HCT116 (cell line): Measurements from ENCODE around the gene EP300. TPM values are rescaled to one million over a fixed set of nuclear protein-coding genes. Genes with fewer than 3 reads are reported as not detected.
A peak's percentile ranks its signal among the peaks of the same experiment; 100 is the strongest.

Source experiments
- ATAC-seq: fragments of 200-7000 bp; cut with Tn5 transposase; 2 replicates; pipeline ENCODE4 v1.9.1; 2020; ENCODE audit warnings: mild to moderate bottlenecking, moderate library complexity
- BruUV-seq: library from RNA; stranded (reverse); fragments of 400-500 nt; replicated peaks from 2 replicates; lab custom pipeline; 2021; lab: Mats Ljungman, UMichigan
- CTCF ChIA-PET: fragments of 300-600 bp; sonication (Branson Sonifier 250); formaldehyde crosslinking; loops from one replicate; lab custom pipeline; 2021; ENCODE audit warnings: antibody characterized with exemption; lab: Charles Lee
- POLR2A ChIA-PET: fragments of 300-600, 350-600 bp; sonication (Branson Sonifier 250); formaldehyde crosslinking; loops from one replicate; lab custom pipeline; 2021; ENCODE audit warnings: antibody characterized with exemption; lab: Charles Lee
- RAD21 ChIA-PET, 2 experiments: fragments of 300-600 bp; sonication (Branson Sonifier 250); formaldehyde crosslinking; loops; one replicate each; lab custom pipeline; 2023; ENCODE audit warnings: low total read pairs in 2 of 2; ENCODE audit not compliant: uncharacterized antibody in 2 of 2, unreplicated experiment in 2 of 2, low non-redundant PET in 1 of 2; lab: Charles Lee
- DNase-seq: peaks from one replicate; pipeline ENCODE4 v3.0.0-alpha.2; 2010; ENCODE audit warnings: low read depth, low spot score
- H2AFZ ChIP-seq: fragments of 200-600 bp; shearing (Covaris generic), sonication (generic); 2 replicates; pipeline ENCODE4 v1.6.1; 2017; ENCODE audit warnings: low read depth, mixed run types, mixed read lengths, antibody characterized with exemption, low read length; ENCODE audit not compliant: poor library complexity, severe bottlenecking
- H3K27ac ChIP-seq: 2 replicates; pipeline ENCODE4 v1.5.1; 2012; ENCODE audit warnings: low read depth, low read length
- H3K27me3 ChIP-seq: fragments of 200-600 bp; sonication (generic); 2 replicates; pipeline ENCODE4 v1.6.1; 2016; ENCODE audit warnings: mixed run types, low read length, mixed read lengths; ENCODE audit not compliant: insufficient read depth
- H3K36me3 ChIP-seq, 2 experiments: fragments of 200-500 bp in 1 of 2; fragments of 200-600 bp in 1 of 2; sonication (Bioruptor generic) in 1 of 2; sonication (generic) in 1 of 2; 2 replicates each; pipeline versions ENCODE4 v1.5.1 to v1.6.1; 2014 to 2016; ENCODE audit warnings: low read length in 2 of 2, inconsistent platforms in 1 of 2, mixed read lengths in 1 of 2, mixed run types in 1 of 2; ENCODE audit not compliant: insufficient read depth in 2 of 2, control insufficient read depth in 1 of 2
- H3K4me1 ChIP-seq, 2 experiments: fragments of 200-600 bp in 1 of 2; sonication (generic) in 1 of 2; 2 replicates each; pipeline versions ENCODE4 v1.5.1 to v1.6.1; 2012 to 2017; ENCODE audit warnings: low read length in 2 of 2, inconsistent platforms in 1 of 2, mild to moderate bottlenecking in 1 of 2, mixed read lengths in 1 of 2, mixed run types in 1 of 2, moderate library complexity in 1 of 2; ENCODE audit not compliant: insufficient read depth in 2 of 2, control insufficient read depth in 1 of 2
- H3K4me2 ChIP-seq: fragments of 200-600 bp; sonication (generic); 2 replicates; pipeline ENCODE4 v1.6.1; 2017; ENCODE audit warnings: mixed run types, low read length, mixed read lengths
- H3K4me3 ChIP-seq, 2 experiments: fragments of 200-600 bp in 1 of 2; sonication (generic) in 1 of 2; replicated peaks in 1 of 2; 2 replicates each; pipeline ENCODE4 v1.5.1; 2011 to 2016; ENCODE audit warnings: low read length in 2 of 2, control low read depth in 1 of 2, low read depth in 1 of 2, mild to moderate bottlenecking in 1 of 2, mixed read lengths in 1 of 2, mixed run types in 1 of 2
- H3K79me2 ChIP-seq: fragments of 200-600 bp; sonication (generic); 2 replicates; pipeline ENCODE4 v1.6.1; 2017; ENCODE audit warnings: mild to moderate bottlenecking, mixed run types, low read length, moderate library complexity, mixed read lengths; ENCODE audit not compliant: insufficient read depth
- H3K9ac ChIP-seq: fragments of 200-600 bp; sonication (generic); 2 replicates; pipeline ENCODE4 v1.6.1; 2016; ENCODE audit warnings: low read length, mixed read lengths
- H3K9me2 ChIP-seq: fragments of 200-600 bp; sonication (generic), shearing (Covaris generic); 2 replicates; pipeline ENCODE4 v1.6.1; 2017; ENCODE audit warnings: mixed run types, mild to moderate bottlenecking, moderate library complexity; ENCODE audit not compliant: insufficient read depth
- H3K9me3 ChIP-seq, 2 experiments: fragments of 200-500 bp in 1 of 2; fragments of 200-600 bp in 1 of 2; sonication (Bioruptor generic) in 1 of 2; sonication (generic) in 1 of 2; 2 replicates each; pipeline ENCODE4 v1.6.1; 2014 to 2017; ENCODE audit warnings: low read length in 2 of 2, mixed read lengths in 2 of 2, inconsistent platforms in 1 of 2, low read depth in 1 of 2, mild to moderate bottlenecking in 1 of 2, mixed run types in 1 of 2, moderate library complexity in 1 of 2; ENCODE audit not compliant: control insufficient read depth in 1 of 2, insufficient read depth in 1 of 2
- H4K20me1 ChIP-seq: fragments of 200-600 bp; sonication (generic), shearing (Covaris generic); 2 replicates; pipeline ENCODE4 v1.6.1; 2017; ENCODE audit warnings: mixed run types, mild to moderate bottlenecking, moderate library complexity; ENCODE audit not compliant: insufficient read depth
- ATF3 ChIP-seq: IDR thresholded peaks from 2 replicates; pipeline ENCODE4 v1.6.1; 2012
- CBX3 ChIP-seq: IDR thresholded peaks from 2 replicates; pipeline ENCODE4 v1.6.1; 2012; ENCODE audit warnings: low read depth
- CTCF ChIP-seq, 3 experiments: fragments of 200-600 bp in 1 of 3; sonication (generic) in 1 of 3; IDR thresholded peaks in 2 of 3; conservative IDR thresholded peaks in 1 of 3; 2 replicates each; pipeline ENCODE4 v1.5.1; 2012 to 2017; ENCODE audit warnings: low read depth in 2 of 3, low read length in 2 of 3, antibody characterized with exemption in 1 of 3, borderline replicate concordance in 1 of 3, control low read depth in 1 of 3, mild to moderate bottlenecking in 1 of 3, mixed read lengths in 1 of 3, mixed run types in 1 of 3, moderate library complexity in 1 of 3; ENCODE audit not compliant: insufficient read depth in 1 of 3
- EGR1 ChIP-seq: IDR thresholded peaks from 2 replicates; pipeline ENCODE4 v1.6.1; 2012; ENCODE audit warnings: low read depth
- ELF1 ChIP-seq: IDR thresholded peaks from 2 replicates; pipeline ENCODE4 v1.6.1; 2012; ENCODE audit warnings: low read depth, borderline replicate concordance
- EZH2 ChIP-seq: fragments of 200-600 bp; sonication (generic); IDR thresholded peaks from 2 replicates; pipeline ENCODE4 v1.6.1; 2017; ENCODE audit warnings: antibody characterized with exemption, mixed run types
- FOSL1 ChIP-seq: IDR thresholded peaks from 2 replicates; pipeline ENCODE4 v1.6.1; 2012; ENCODE audit warnings: low read depth
- JUND ChIP-seq: IDR thresholded peaks from 2 replicates; pipeline ENCODE4 v1.6.1; 2012
- POLR2A ChIP-seq: IDR thresholded peaks from 2 replicates; pipeline ENCODE4 v1.7.0; 2011; ENCODE audit warnings: borderline replicate concordance; ENCODE audit not compliant: insufficient read depth, insufficient read length; ENCODE audit errors: extremely low read depth
- RAD21 ChIP-seq: IDR thresholded peaks from 2 replicates; pipeline ENCODE4 v1.6.1; 2012; ENCODE audit warnings: low read depth, mild to moderate bottlenecking
- REST ChIP-seq: IDR thresholded peaks from 2 replicates; pipeline ENCODE4 v1.6.1; 2012; ENCODE audit warnings: low read depth
- SRF ChIP-seq: IDR thresholded peaks from 2 replicates; pipeline ENCODE4 v1.6.1; 2012; ENCODE audit warnings: low read depth
- TCF7L2 ChIP-seq: IDR thresholded peaks from 2 replicates; pipeline ENCODE4 v1.7.0; 2011; ENCODE audit warnings: borderline replicate concordance, inconsistent platforms; ENCODE audit not compliant: insufficient read depth, insufficient read length; ENCODE audit errors: extremely low read depth
- YY1 ChIP-seq: IDR thresholded peaks from 2 replicates; pipeline ENCODE4 v1.6.1; 2011; ENCODE audit warnings: low read length, low read depth, moderate library complexity, mild to moderate bottlenecking; ENCODE audit not compliant: insufficient replicate concordance; ENCODE audit errors: extremely low read depth
- ZBTB33 ChIP-seq: IDR thresholded peaks from 2 replicates; pipeline ENCODE4 v1.6.1; 2011; ENCODE audit warnings: mild to moderate bottlenecking, low read length, moderate library complexity; ENCODE audit not compliant: insufficient replicate concordance; ENCODE audit errors: extremely low read depth
- ZFX ChIP-seq: fragments of 450-650 bp; IDR thresholded peaks from 2 replicates; pipeline ENCODE4 v1.6.1; 2017
- ZNF274 ChIP-seq: fragments of 200-500 bp; sonication (Bioruptor generic); IDR thresholded peaks from 2 replicates; pipeline ENCODE4 v1.6.1; 2014; ENCODE audit warnings: mild to moderate bottlenecking, low read depth, low read length, inconsistent platforms
- intact Hi-C: fragments of 100-400 bp; cut with micrococcal nuclease; formaldehyde crosslinking; loops from 2 replicates; pipeline ENCODE4 v1.10.0; 2022
- total RNA-seq: library from RNA; stranded (reverse); gene quantifications from one replicate; pipeline ENCODE4 v1.2.1, GENCODE V29; 2021; ENCODE audit not compliant: unreplicated experiment

Gene EP300
- total RNA-seq, 1 experiment from 2014 or later, result 38.8 TPM

- H3K9me3 ChIP-seq, result no peaks in the 10 kb centered on the region
- ChIA-PET POLR2A (no interaction called here), CTCF (no interaction called here), RAD21 (no interaction called here)
- no peaks in the 10 kb centered on the region for H3K27me3 ChIP-seq
- H3K79me2 ChIP-seq, result no peaks in the 10 kb centered on the region; the same call in 1 of the 2 replicates
- no peak overlapping the region for H3K27ac ChIP-seq
- no TSS peak for BruUV-seq
- no peaks in the 10 kb centered on the region; the same call in 1 of the 2 replicates for H4K20me1 ChIP-seq
- DNase-seq, result no peak
- no peak overlapping the region for H2AFZ ChIP-seq
- H3K4me1 ChIP-seq, result no peaks in the 10 kb centered on the region
- no peaks in the 10 kb centered on the region for H3K9me2 ChIP-seq
- intact Hi-C loops, result no loop called here
- no peak overlapping the region for H3K9ac ChIP-seq
- H3K36me3 ChIP-seq, result peaks cover 51 to 52% of the 10 kb centered on the region in 2 experiments
- TF ChIP-seq POLR2A (no peak), ATF3 (no peak), ZNF274 (no peak), SRF (no peak), ZFX (no peak), CTCF (IDR thresholded peaks at IDR 0.05 in 2 of 3, conservative IDR thresholded peaks at IDR 0.05 in 1 of 3; ENCODE audit: borderline replicate concordance in 1 of 3, insufficient read depth in 1 of 3, low read depth in 2 of 3, low read length in 2 of 3) (no peak), RAD21 (no peak), TCF7L2 (no peak), ZBTB33 (no peak), EGR1 (no peak), REST (no peak), JUND (no peak), ELF1 (no peak), EZH2 (no peak), CBX3 (no peak), FOSL1 (no peak), YY1 (no peak)
- ATAC-seq, result 0 out of 2 replicates have a peak, but pooled peaks have one; percentile 13
- H3K4me3 ChIP-seq, result no peak overlapping the region
- H3K4me2 ChIP-seq, result no peak overlapping the region
Observed at GRCh38 chr22:41175546-41175945, 83.2 kb downstream of the EP300 start.
